Immature natural killer cell (primary cell): ENCODE results near the gene NTF3. TPM values are rescaled to one million over a fixed set of nuclear protein-coding genes. Genes with fewer than 3 reads are reported as not detected.

Experiments
- DNase-seq, 3 donors: peaks; one replicate each; pipeline ENCODE4 v3.0.0; 2022; ENCODE audit warnings: mixed read lengths in 1 of 3
- H3K27ac Mint-ChIP-seq, 6 donors: one replicate each; pipeline ENCODE4 v1.8.0; 2020; ENCODE audit warnings: mixed read lengths in 6 of 6, mild to moderate bottlenecking in 5 of 6, inconsistent platforms in 4 of 6, moderate library complexity in 3 of 6
- H3K27me3 Mint-ChIP-seq, 3 donors: one replicate each; pipeline ENCODE4 v1.8.0; 2020 to 2021; ENCODE audit warnings: low read depth in 3 of 3, mild to moderate bottlenecking in 3 of 3, mixed read lengths in 3 of 3, moderate library complexity in 3 of 3, inconsistent platforms in 1 of 3
- H3K36me3 Mint-ChIP-seq, 3 donors: one replicate each; pipeline ENCODE4 v1.8.0; 2020; ENCODE audit warnings: mixed read lengths in 3 of 3, inconsistent platforms in 2 of 3, mild to moderate bottlenecking in 2 of 3
- H3K4me1 Mint-ChIP-seq, 2 donors: one replicate each; pipeline ENCODE4 v1.8.0; 2020; ENCODE audit warnings: inconsistent platforms in 2 of 2, mild to moderate bottlenecking in 2 of 2, mixed read lengths in 2 of 2, moderate library complexity in 1 of 2
- H3K4me3 Mint-ChIP-seq, 5 donors: one replicate each; pipeline ENCODE4 v1.8.0; 2020; ENCODE audit warnings: mild to moderate bottlenecking in 5 of 5, mixed read lengths in 5 of 5, inconsistent platforms in 3 of 5, moderate library complexity in 3 of 5
- H3K9me3 Mint-ChIP-seq, 6 donors: one replicate each; pipeline ENCODE4 v1.8.0; 2020; ENCODE audit warnings: mild to moderate bottlenecking in 6 of 6, mixed read lengths in 6 of 6, inconsistent platforms in 4 of 6, moderate library complexity in 3 of 6
- polyA plus RNA-seq, 3 donors: library from polyadenylated mRNA; unstranded; fragments of 300-500 nt; fragmentation: Illumina TruSeq; gene quantifications; one replicate each; pipeline ENCODE4 v1.2.3, GENCODE V29; 2021

Gene NTF3
- polyA plus RNA-seq, 3 donors from 2014 or later = not detected

DNA sequence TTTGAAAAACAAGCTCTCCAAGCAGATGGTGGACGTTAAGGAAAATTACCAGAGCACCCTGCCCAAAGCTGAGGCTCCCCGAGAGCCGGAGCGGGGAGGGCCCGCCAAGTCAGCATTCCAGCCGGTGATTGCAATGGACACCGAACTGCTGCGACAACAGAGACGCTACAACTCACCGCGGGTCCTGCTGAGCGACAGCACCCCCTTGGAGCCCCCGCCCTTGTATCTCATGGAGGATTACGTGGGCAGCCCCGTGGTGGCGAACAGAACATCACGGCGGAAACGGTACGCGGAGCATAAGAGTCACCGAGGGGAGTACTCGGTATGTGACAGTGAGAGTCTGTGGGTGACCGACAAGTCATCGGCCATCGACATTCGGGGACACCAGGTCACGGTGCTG, 62.4 kb downstream of the NTF3 start:
- no peaks in the 10 kb centered on the region for H3K9me3 Mint-ChIP-seq
- no peaks in the 10 kb centered on the region for H3K36me3 Mint-ChIP-seq
- no peaks in the 10 kb centered on the region for H3K27me3 Mint-ChIP-seq
- no peak overlapping the region for H3K27ac Mint-ChIP-seq
- no peak overlapping the region for H3K4me3 Mint-ChIP-seq
- H3K4me1 Mint-ChIP-seq = no peaks in the 10 kb centered on the region
- no peak for DNase-seq

- Mint-ChIP-seq H3K9me3 (no peaks in the 10 kb centered on the region), H3K27me3 (peaks cover 2 to 4% (median 3%) of the 10 kb centered on the region in 3 donors), H3K27ac (no peak overlapping the region), H3K4me1 (no peaks in the 10 kb centered on the region), H3K4me3 (no peak overlapping the region), H3K36me3 (no peaks in the 10 kb centered on the region)
- no peak for DNase-seq
Measured at GRCh38 chr12:5497329-5498053, 65.6 kb downstream of the NTF3 start.

- H3K9me3 Mint-ChIP-seq = no peaks in the 10 kb centered on the region
- peaks cover 3 to 6% (median 4%) of the 10 kb centered on the region in 3 donors for H3K27me3 Mint-ChIP-seq
- no peak overlapping the region for H3K4me3 Mint-ChIP-seq
- no peaks in the 10 kb centered on the region for H3K4me1 Mint-ChIP-seq
- H3K36me3 Mint-ChIP-seq = no peaks in the 10 kb centered on the region
- no peak overlapping the region for H3K27ac Mint-ChIP-seq
- DNase-seq = no peak
Measured at GRCh38 chr12:5498076-5498475, 66.2 kb downstream of the NTF3 start.

GRCh38 chr12:5498806-5499205, 66.9 kb downstream of the NTF3 start:
- DNase-seq = no peak
- Mint-ChIP-seq H3K4me3 (no peak overlapping the region), H3K27me3 (peaks cover 3 to 9% (median 4%) of the 10 kb centered on the region in 3 donors), H3K27ac (no peak overlapping the region), H3K4me1 (no peaks in the 10 kb centered on the region), H3K9me3 (no peaks in the 10 kb centered on the region), H3K36me3 (no peaks in the 10 kb centered on the region)

- H3K4me3 Mint-ChIP-seq = no peak overlapping the region
- H3K4me1 Mint-ChIP-seq = no peaks in the 10 kb centered on the region
- no peak overlapping the region for H3K27ac Mint-ChIP-seq
- no peaks in the 10 kb centered on the region for H3K36me3 Mint-ChIP-seq
- H3K27me3 Mint-ChIP-seq = peaks cover 3 to 9% (median 4%) of the 10 kb centered on the region in 3 donors
- no peaks in the 10 kb centered on the region for H3K9me3 Mint-ChIP-seq
- no peak for DNase-seq
Measured at GRCh38 chr12:5499566-5500330, 67.8 kb downstream of the NTF3 start.

DNA sequence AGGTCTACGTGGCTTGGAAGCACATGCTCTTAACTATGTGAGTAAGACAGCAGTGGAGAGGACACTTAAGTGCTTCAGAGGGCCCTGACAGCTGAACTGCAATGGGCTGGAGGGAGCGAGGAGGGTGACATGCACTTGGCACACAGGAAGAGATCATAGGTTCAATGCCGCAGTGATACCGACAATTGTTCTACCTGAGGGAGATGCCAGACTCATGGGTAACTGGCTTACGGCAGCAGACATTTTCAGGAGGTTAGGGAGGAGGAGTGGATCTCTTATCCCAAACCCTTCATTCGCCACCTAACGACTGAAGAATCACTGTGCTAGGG, 68.4 kb downstream of the NTF3 start:
- no peaks in the 10 kb centered on the region for H3K36me3 Mint-ChIP-seq
- no peaks in the 10 kb centered on the region for H3K4me1 Mint-ChIP-seq
- no peaks in the 10 kb centered on the region for H3K9me3 Mint-ChIP-seq
- H3K27me3 Mint-ChIP-seq = peaks cover 3 to 9% (median 4%) of the 10 kb centered on the region in 3 donors
- H3K4me3 Mint-ChIP-seq = no peak overlapping the region
- H3K27ac Mint-ChIP-seq = no peak overlapping the region
- no peak for DNase-seq

GRCh38 chr12:5503774-5504173, 71.9 kb downstream of the NTF3 start:
- DNase-seq = no peak
- Mint-ChIP-seq H3K4me3 (no peak overlapping the region), H3K4me1 (no peaks in the 10 kb centered on the region), H3K27me3 (peaks cover 3 to 9% (median 4%) of the 10 kb centered on the region in 3 donors), H3K27ac (no peak overlapping the region), H3K36me3 (no peaks in the 10 kb centered on the region), H3K9me3 (no peaks in the 10 kb centered on the region)

DNA sequence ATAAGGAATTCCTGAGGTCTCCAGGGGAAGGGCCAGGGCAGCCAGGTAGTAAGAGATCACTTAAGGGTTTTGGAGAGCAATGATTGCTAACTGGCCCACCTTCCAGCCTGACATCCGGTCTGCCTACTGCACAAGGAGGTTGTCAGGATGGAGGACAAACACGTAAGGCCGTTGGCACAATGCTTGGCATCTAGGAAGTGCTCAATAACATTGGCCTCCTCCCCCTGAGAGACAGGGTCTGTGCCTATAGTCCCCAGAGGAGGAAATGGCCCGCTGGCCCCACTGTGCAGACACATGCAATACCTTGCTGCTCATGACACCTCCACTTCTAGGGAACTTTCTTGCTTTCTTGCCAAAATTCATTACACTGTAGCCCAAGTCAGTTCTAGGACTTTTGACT, 73.2 kb downstream of the NTF3 start:
- Mint-ChIP-seq H3K27me3 (peaks cover 4 to 10% (median 8%) of the 10 kb centered on the region in 3 donors), H3K27ac (no peak overlapping the region), H3K4me3 (no peak overlapping the region), H3K36me3 (no peaks in the 10 kb centered on the region), H3K4me1 (no peaks in the 10 kb centered on the region), H3K9me3 (no peaks in the 10 kb centered on the region)
- DNase-seq = no peak

DNA sequence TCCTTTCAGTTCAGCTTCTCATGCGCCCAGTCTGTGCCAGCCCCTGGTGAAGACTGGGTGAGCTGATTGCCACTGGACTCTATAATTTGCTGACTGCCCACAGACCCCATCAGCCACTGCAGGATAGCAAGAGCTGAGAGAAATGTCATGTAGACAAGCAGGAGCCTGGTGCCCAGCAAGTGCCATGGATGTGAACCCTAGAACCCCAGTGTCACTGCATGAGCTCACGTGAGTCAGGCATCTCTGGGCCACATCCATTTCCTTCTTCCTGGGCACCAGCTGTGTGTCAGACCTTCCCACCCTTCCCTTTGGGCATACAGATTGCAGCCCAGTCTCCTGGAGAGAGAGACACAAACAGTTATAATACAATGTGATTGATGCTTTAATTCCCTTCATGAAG, 73.8 kb downstream of the NTF3 start:
- H3K9me3 Mint-ChIP-seq = no peaks in the 10 kb centered on the region
- no peaks in the 10 kb centered on the region for H3K4me1 Mint-ChIP-seq
- no peak overlapping the region for H3K4me3 Mint-ChIP-seq
- peaks cover 4 to 10% (median 7%) of the 10 kb centered on the region in 3 donors for H3K27me3 Mint-ChIP-seq
- no peak overlapping the region for H3K27ac Mint-ChIP-seq
- no peak for DNase-seq
- H3K36me3 Mint-ChIP-seq = no peaks in the 10 kb centered on the region

DNA sequence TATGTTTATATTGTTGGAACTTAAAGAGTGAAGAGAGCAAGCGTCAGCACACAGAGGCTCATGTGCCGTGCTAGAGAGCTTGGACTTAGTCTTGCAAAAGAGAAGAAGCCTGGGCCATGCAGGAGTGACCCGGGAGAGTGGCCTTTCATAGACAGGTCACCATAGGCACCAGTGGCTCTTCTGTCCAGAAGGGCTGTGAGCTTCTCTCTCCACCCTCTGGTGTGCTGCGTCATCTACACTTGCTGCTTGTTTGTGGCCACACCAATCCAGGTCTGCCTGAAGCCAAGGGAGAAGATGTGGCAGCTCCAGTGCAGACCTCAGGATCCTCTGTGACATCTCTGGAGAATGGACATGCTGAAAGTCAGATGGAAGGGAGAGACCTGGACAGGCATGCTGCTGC, 74.4 kb downstream of the NTF3 start:
- Mint-ChIP-seq H3K36me3 (no peaks in the 10 kb centered on the region), H3K27ac (no peak overlapping the region), H3K27me3 (peaks cover 2 to 10% (median 7%) of the 10 kb centered on the region in 3 donors), H3K4me1 (no peaks in the 10 kb centered on the region), H3K4me3 (no peak overlapping the region), H3K9me3 (no peaks in the 10 kb centered on the region)
- no peak for DNase-seq

DNA sequence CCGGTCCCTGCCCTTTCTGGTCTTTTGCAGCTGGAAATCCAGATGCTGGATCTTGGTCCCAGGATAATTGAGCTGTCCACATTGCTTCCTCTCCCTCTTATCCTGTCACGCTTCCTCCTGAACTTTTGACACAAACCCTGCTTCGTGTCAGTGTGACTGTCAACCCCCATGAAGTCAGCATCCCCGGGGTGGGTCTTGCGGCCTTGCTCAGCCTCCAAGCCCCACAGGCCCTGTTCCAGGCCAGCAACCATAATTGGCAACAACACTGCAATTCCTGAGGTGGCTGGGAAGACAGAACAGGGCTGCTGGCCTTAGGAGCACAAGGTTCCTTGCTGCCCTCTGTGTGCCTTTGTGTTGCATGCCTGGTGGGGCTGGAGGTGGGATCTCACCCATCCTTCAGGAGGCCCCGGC, 74.9 kb downstream of the NTF3 start:
- Mint-ChIP-seq H3K4me3 (no peak overlapping the region), H3K4me1 (no peaks in the 10 kb centered on the region)

DNA sequence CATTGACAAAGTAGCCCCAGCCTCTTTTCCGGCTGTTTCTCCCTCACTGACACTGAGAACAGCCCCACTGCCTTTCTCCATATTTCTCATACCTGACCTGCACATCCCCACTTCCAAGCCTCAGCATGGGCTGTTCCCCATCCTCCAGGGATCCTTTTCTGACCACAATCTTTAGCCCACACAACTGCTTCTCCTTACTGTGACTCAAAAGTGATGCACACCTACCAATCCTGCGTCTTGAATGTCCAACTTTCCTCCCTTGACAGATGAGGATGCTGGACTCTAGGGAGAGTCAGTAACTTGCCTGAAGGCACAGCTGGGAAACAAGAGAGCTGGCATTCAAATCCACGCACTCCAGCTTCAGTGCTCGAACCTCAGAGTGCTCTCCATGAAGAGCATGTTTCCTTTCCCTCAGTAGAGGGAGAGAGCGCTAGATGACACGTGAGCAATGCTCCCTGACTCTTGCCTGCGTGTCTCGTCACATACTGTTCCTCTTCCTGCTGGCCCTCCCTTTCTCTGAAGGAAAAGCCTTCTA, 75.6 kb downstream of the NTF3 start:
- H3K9me3 Mint-ChIP-seq = no peaks in the 10 kb centered on the region
- H3K36me3 Mint-ChIP-seq = no peaks in the 10 kb centered on the region
- no peaks in the 10 kb centered on the region for H3K4me1 Mint-ChIP-seq
- no peak overlapping the region for H3K4me3 Mint-ChIP-seq
- DNase-seq = no peak
- peaks cover 2 to 7% (median 6%) of the 10 kb centered on the region in 3 donors for H3K27me3 Mint-ChIP-seq
- no peak overlapping the region for H3K27ac Mint-ChIP-seq

More for the DNA sequence above, 74.9 kb downstream of the NTF3 start:
- H3K36me3 Mint-ChIP-seq = no peaks in the 10 kb centered on the region
- no peaks in the 10 kb centered on the region for H3K9me3 Mint-ChIP-seq
- DNase-seq = no peak
- H3K27ac Mint-ChIP-seq = no peak overlapping the region
- H3K27me3 Mint-ChIP-seq = peaks cover 2 to 7% (median 6%) of the 10 kb centered on the region in 3 donors

GRCh38 chr12:5507944-5508343, 76.0 kb downstream of the NTF3 start:
- Mint-ChIP-seq H3K4me1 (no peaks in the 10 kb centered on the region), H3K36me3 (no peaks in the 10 kb centered on the region), H3K27ac (no peak overlapping the region), H3K4me3 (no peak overlapping the region), H3K27me3 (peaks cover 3 to 6% (median 6%) of the 10 kb centered on the region in 3 donors), H3K9me3 (no peaks in the 10 kb centered on the region)
- no peak for DNase-seq

GRCh38 chr12:5509102-5509501, 77.2 kb downstream of the NTF3 start:
- H3K27me3 Mint-ChIP-seq = peaks cover 2 to 8% (median 3%) of the 10 kb centered on the region in 3 donors
- no peaks in the 10 kb centered on the region for H3K36me3 Mint-ChIP-seq
- no peak overlapping the region for H3K27ac Mint-ChIP-seq
- no peaks in the 10 kb centered on the region for H3K4me1 Mint-ChIP-seq
- no peaks in the 10 kb centered on the region for H3K9me3 Mint-ChIP-seq
- no peak for DNase-seq
- no peak overlapping the region for H3K4me3 Mint-ChIP-seq
